HepG2 (cell line): ENCODE measurements around the gene NEU4. TPM values are rescaled to one million over a fixed set of nuclear protein-coding genes. Genes with fewer than 3 reads are reported as not detected.

ENCODE experiments used
- CEBPB ChIP-seq: IDR thresholded peaks from 2 replicates; pipeline ENCODE4 v1.6.1; 2011; ENCODE audit warnings: low read depth, low read length, improper control_type of control experiment, borderline replicate concordance
- SRSF1 ChIP-seq: fragments of 200-400 bp; formaldehyde crosslinking; optimal IDR thresholded peaks from 2 replicates; pipeline ENCODE3; 2017; ENCODE audit warnings: mild to moderate bottlenecking, low read depth, low read length, moderate library complexity
- ZNF253 ChIP-seq: sonication (generic); formaldehyde crosslinking; IDR thresholded peaks from 2 replicates; pipeline ENCODE4 v1.8.0; 2022; ENCODE audit warnings: mild to moderate bottlenecking, missing genetic modification reagents, borderline replicate concordance
- ZNF512B ChIP-seq: sonication (generic); formaldehyde crosslinking; IDR thresholded peaks from 2 replicates; pipeline ENCODE4 v1.5.1; 2020; ENCODE audit warnings: missing genetic modification reagents, mild to moderate bottlenecking, borderline replicate concordance
- ZNF577 ChIP-seq: sonication (generic); formaldehyde crosslinking; IDR thresholded peaks from 2 replicates; pipeline ENCODE4 v1.4.0; 2020; ENCODE audit warnings: mild to moderate bottlenecking, low read depth, missing genetic modification reagents, borderline replicate concordance
- ZNF629 ChIP-seq: sonication (generic); formaldehyde crosslinking; conservative IDR thresholded peaks from 2 replicates; pipeline ENCODE4 v1.5.0; 2020; ENCODE audit warnings: missing genetic modification reagents
- ZNF710 ChIP-seq: sonication (generic); formaldehyde crosslinking; IDR thresholded peaks from 2 replicates; pipeline ENCODE4 v1.5.0; 2020; ENCODE audit warnings: mild to moderate bottlenecking, missing genetic modification reagents, borderline replicate concordance
- polyA plus RNA-seq, 8 experiments: library from polyadenylated mRNA; depleted of rRNA in 3 of 8; stranded (reverse) in 7 of 8; unstranded in 1 of 8; fragments of >200 nt; fragmentation: Illumina TruSeq in 4 of 8; extraction: Trizol in 4 of 8; gene quantifications; 2 replicates each; pipeline versions ENCODE4 v1.2.1 to v1.2.3, GENCODE V29; 2011 to 2016; ENCODE audit warnings: low read depth in 4 of 8, missing spikeins in 1 of 8, mixed read lengths in 1 of 8; ENCODE audit not compliant: insufficient read depth in 1 of 8
- total RNA-seq, 5 experiments: library from RNA; depleted of rRNA; stranded (reverse); fragments of >200 nt; fragmentation: Illumina TruSeq; extraction: Trizol; gene quantifications; 2 replicates each; pipeline ENCODE4 v1.2.3, GENCODE V29; 2016; ENCODE audit warnings: low read depth in 1 of 5

NEU4 gene
- total and polyA plus RNA-seq, 2 of the 13 experiments (the other 11 are each of a cell fraction or from before 2014, with no cell fraction given): 53.5 to 107 TPM

DNA sequence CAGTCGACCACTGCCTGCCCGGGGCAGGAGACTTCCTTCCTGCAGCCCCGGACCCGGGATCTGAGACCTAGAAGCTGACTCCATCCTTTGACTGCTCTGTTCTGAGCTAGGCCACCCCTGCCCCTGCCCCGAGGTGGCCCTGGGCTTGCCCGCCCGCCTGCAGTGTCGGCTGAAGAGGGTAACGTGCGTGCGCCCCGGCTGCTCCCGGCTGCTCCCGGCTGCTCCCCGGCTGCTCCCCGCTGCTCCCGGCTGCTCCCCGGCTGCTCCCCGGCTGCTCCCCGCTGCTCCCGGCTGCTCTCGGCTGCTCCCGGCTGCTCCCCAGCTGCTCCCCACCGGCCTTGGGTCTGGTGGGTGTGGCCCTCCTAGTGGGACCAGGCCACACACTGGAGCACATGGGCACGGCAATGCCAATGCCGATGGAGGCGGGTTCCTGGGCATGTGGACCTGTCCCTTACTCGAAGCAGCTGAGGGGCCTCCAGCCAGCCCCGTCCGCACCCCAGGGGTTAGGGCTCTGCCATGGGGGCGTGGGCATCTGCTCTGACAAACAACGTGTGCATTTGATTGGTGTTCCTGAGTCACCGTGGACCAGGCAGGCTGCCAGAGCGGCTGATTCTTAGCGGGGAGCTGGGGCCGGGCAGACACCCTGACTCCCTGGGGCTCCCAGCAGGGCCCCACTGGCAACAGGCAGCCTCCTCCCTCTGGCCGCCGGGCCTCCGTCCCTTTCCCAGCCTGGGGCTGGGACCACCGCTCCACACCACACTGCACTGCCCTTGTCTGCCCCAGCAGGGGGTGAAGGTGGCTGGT is 34.4 kb upstream of the NEU4 start (continued):
- TF ChIP-seq ZNF710 (CRISPR knock-in tag) (0 out of 2 replicates have a peak, but pooled peaks have one; percentile 19), ZNF629 (peak; percentile 23; the same call in 1 of the 2 replicates), SRSF1 (peak; percentile 93), CEBPB (no peak), ZNF253 (CRISPR knock-in tag) (peak; percentile 56; the same call in 1 of the 2 replicates), ZNF577 (CRISPR knock-in tag) (no peak), ZNF512B (CRISPR knock-in tag) (0 out of 2 replicates have a peak, but pooled peaks have one; percentile 54)
